ENCODE data around the gene TMPRSS3.

The TMPRSS3 gene

GRCh38 chr21:42395905-42396651 is at the start of gene TMPRSS3:
Gene TMPRSS3 (minus strand): TSS chr21:42396052. CDS start chr21:42395417, 635 bp downstream.
- DNase-seq = no peak

GRCh38 chr21:42445311-42445710 is 49.5 kb upstream of the TMPRSS3 start:
- no peak for DNase-seq

- no peak for DNase-seq
Measured at GRCh38 chr21:42444745-42445059, 48.9 kb upstream of the TMPRSS3 start.

GRCh38 chr21:42443876-42444744 is 48.3 kb upstream of the TMPRSS3 start:
- DNase-seq = no peak

GRCh38 chr21:42443181-42443785 is 47.4 kb upstream of the TMPRSS3 start:
- DNase-seq = no peak

DNA sequence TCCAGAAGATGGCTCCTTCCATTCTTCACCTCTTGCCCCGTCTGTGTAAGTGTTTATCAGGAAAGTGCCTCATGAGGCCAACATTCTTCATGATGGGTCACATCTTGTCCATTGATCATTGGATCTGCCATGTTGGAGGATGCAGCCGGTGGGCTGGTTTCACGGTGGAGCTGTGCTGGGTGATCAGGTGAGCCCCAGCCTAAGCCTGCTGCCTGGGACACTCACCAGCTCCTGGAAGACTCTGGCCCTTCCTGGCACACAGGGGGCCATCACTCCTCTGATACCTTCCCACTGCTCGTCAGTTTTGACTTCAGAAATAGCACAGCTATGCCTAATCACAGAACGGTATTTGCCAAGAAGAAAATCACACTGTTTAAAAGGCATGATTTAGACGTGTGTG is 46.1 kb upstream of the TMPRSS3 start:
- no peak for DNase-seq

DNA sequence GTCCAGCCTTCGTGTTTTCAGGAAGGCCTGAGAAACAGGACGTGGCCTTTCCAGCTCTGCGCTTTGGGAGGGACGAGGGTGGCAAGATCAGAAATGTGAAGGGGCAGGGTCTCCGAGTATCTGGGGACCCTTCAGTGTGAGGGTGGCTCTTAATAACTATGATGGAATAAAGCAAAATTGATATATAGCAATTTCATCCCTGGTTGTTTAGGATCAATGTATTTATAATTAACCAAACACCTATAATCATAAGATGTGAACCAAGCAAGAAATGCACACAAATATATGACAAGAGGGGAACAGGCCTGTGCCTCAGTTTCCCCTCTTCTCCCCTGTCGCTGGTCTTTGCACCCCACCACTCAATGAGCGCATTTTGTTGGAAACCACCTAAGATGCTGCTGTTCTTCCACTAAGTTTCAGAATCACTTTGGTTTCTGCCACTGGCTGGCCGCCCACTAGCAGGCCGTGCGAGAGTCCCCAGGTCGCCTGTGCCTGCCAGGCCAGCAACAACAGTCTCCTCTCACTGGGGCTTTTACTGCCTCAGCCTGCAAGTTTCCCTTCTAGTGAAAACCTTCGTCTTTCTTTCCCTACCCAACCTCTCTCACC is 44.4 kb upstream of the TMPRSS3 start:
- DNase-seq = no peak

- DNase-seq = peak; percentile 37
Measured at GRCh38 chr21:42439284-42440186, 43.7 kb upstream of the TMPRSS3 start.

DNA sequence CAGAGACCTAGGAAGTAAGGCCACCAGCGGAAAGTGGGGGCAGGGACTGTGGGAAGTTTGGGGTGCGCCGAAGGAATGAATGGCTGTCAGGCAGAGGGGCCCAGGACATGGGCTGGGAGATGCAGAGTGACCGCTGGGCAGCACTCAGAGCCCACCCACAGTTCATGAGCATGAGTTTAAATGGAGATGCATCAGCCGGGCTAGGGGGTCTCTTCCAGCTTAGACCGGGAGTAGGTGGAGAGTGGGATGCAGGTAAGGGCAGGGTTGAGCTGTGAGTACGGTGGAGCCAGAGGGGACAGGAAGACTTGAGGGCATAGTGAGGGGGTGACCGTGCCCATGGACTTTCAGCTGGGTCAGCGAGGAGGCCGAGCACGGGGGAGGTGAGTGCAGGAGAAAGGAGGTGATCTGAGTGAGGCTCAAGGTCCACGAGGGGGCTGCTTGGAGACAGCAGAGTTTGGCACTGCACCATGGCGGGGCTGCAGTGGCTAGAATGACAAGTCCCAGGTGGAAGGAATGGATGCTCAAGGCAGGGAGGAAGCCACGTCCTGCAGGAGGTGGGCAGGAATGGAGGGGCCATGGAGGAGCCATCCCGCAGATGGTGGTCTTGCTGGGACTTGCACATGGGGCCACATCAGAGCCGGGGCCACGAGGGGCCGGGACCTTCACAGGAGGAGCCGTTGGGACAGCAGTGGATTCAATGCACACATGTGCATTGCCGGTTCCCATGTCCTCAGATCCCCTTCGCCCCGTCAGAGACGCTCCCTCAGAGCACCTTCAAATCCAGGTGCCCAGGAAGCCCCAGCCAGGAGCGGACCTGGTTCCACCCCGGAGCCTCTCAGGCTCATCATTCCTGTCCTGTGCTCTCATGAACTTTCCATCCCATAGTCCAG is 42.7 kb upstream of the TMPRSS3 start:
- DNase-seq = no peak

DNA sequence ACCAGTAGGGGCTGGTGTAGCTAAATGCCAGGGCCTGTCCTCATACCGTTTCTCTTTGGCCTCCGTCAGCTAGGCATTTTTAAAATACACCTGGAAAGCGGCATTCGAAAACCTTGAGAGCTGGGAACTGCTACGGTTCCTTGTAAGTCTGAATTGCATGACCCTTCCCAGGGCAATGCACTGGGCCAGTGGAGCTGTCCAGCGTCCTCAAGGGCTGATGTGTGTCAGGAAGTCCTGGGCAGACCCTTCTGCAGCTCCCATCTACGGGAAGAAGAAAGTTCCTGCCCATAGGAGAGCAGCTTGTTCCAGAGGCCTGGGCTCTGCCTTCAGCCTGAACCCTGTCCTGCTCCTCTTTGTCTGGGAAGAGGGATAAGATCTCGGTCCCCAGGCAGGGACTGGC is 41.9 kb upstream of the TMPRSS3 start:
- DNase-seq = no peak

GRCh38 chr21:42436914-42437313 is 41.1 kb upstream of the TMPRSS3 start:
- DNase-seq = no peak

DNA sequence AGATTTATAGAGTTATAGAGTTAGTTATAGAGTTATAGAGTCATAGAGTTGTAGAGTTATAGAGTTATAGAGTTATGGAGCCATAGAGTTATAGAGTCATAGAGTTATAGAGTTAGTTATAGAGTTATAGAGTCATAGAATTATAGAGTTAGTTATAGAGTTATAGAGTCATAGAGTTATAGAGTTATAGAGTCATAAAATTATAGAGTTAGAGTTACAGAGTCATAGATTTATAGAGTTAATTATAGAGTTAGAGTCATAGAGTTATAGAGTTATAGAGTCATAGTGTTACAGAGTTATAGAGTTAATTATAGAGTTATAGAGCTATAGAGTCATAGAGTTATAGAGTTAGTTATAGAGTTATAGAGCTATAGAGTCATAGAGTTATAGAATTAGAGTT is 40.0 kb upstream of the TMPRSS3 start:
- no peak for DNase-seq

DNA sequence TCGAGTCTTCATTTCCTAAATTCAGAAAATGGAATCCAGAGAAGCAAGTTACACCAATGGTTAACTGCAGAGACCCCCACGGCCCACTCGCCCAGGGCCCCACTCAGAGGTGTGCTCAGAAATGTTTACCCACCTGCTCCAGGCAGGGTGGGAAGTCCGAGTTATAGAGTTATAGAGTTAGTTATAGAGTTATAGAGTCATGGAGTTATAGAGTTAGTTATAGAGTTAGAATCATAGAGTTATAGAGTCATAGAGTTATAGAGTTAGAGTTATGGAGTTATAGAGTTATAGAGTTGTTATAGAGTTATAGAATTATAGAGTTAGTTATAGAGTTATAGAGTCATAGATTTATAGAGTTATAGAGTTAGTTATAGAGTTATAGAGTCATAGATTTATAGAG is 39.5 kb upstream of the TMPRSS3 start:
- DNase-seq = no peak

- DNase-seq = no peak
Measured at GRCh38 chr21:42434884-42435283, 39.0 kb upstream of the TMPRSS3 start.

GRCh38 chr21:42433946-42434551 is 38.2 kb upstream of the TMPRSS3 start:
- no peak for DNase-seq

GRCh38 chr21:42432695-42433094 is 36.8 kb upstream of the TMPRSS3 start:
- DNase-seq = no peak

DNA sequence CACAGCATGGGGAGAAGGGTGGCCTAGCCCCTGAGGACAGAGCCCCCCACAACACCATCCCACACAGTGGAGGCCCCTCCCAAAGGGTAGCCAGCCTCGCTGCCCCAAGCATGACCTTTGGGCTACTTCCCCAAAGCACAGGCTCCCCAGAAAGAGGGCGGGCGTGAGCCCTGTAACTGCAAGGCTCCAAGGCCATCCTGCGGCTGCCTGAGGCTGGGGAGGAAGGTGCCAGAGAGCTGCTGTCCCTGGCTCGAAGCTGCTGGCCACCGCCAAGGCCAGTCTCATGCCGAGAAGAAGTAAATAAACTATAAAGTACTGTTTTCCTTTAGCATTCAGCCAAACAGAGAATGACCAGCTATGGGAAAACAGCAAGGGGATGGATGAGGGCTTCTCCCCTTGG is 35.3 kb upstream of the TMPRSS3 start:
- no peak for DNase-seq

- no peak for DNase-seq
Measured at GRCh38 chr21:42430521-42430920, 34.7 kb upstream of the TMPRSS3 start.

- DNase-seq = no peak
Measured at GRCh38 chr21:42429856-42430255, 34.0 kb upstream of the TMPRSS3 start.

DNA sequence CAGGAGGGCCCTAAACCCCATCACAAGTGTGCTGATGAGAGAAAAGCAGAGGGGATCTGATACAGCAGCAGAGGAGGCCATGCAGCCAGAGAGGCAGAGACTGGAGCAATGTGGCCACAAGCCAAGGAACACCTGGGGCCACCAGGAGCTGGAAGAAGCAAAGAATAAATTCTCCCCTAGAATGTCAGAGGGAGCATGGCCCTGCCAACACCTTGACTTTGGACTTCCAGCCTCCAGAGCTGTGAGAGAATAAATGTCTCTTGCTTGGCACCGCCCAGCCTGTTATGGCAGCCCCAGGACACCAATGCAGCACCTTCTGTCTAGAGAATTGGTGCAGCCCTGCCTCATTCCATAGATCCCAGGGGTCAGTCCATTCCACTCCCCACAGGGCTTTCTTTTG is 33.2 kb upstream of the TMPRSS3 start:
- no peak for DNase-seq

Data from activated CD4-positive, alpha-beta T cell treated with anti-CD3 and anti-CD28 coated beads, Interleukin-2, Interleukin-6, amounts not matched to agents 100 ng/mL and 50 ng/mL, durations not matched to agents 16 hours and 8 hours (primary cell).